ENCODE data around the gene CAAP1. TPM values are rescaled to one million over a fixed set of nuclear protein-coding genes. Genes with fewer than 3 reads are reported as not detected.

Gene CAAP1
- total RNA-seq, result 8.5 and 8.7 TPM in 2 replicates

GRCh38 chr9:26892251-26893029 lies at the start of gene CAAP1:
TSS of gene CAAP1 (minus strand) at chr9:26892802. CDS start at chr9:26892715, 87 bp downstream.

Other genes with a start within 250 kb of the CAAP1 start
- 20.8 and 22.1 TPM in 2 replicates for gene PLAA, start 54.4 kb upstream of the CAAP1 start, total RNA-seq
- gene IFT74, start 63.6 kb upstream of the CAAP1 start, total RNA-seq, result 9.7 and 11.2 TPM in 2 replicates
- not detected in 2 replicates for gene LRRC19, start 112.9 kb upstream of the CAAP1 start, total RNA-seq
- 1.2 TPM in 2 replicates for gene TEK, start 216.4 kb upstream of the CAAP1 start, total RNA-seq

Measured in cardiac ventricle fibroblast (primary cell).